Thymus (tissue), 11 donors: ENCODE data around the gene HOXD9. TPM values are rescaled to one million over a fixed set of nuclear protein-coding genes. Genes with fewer than 3 reads are reported as not detected.

Experiments used
- DNase-seq, 9 donors: peaks; one replicate each; pipeline ENCODE4 v3.0.0-alpha.2; 2013; ENCODE audit warnings: low spot score in 9 of 9, low read depth in 6 of 9, missing footprints in 1 of 9
- H3K27ac ChIP-seq, 2 donors: one replicate each; pipeline ENCODE4 v1.5.1; 2013; ENCODE audit warnings: control low read depth in 1 of 2, low read depth in 1 of 2, low read length in 1 of 2, mild to moderate bottlenecking in 1 of 2, moderate library complexity in 1 of 2
- H3K27me3 ChIP-seq, 2 donors: one replicate each; pipeline ENCODE4 v1.5.1; 2013; ENCODE audit warnings: low read length in 1 of 2; ENCODE audit not compliant: control insufficient read depth in 2 of 2, insufficient read depth in 1 of 2
- H3K36me3 ChIP-seq, 2 donors: one replicate each; pipeline ENCODE4 v1.5.1; 2013; ENCODE audit warnings: low read length in 1 of 2, mild to moderate bottlenecking in 1 of 2, moderate library complexity in 1 of 2; ENCODE audit not compliant: control insufficient read depth in 2 of 2, insufficient read depth in 2 of 2
- H3K4me1 ChIP-seq, 2 donors: one replicate each; pipeline ENCODE4 v1.5.1; 2013; ENCODE audit warnings: low read length in 2 of 2; ENCODE audit not compliant: control insufficient read depth in 2 of 2, insufficient read depth in 2 of 2
- H3K4me3 ChIP-seq, 2 donors: one replicate each; pipeline ENCODE4 v1.5.1; 2013; ENCODE audit warnings: low read length in 2 of 2, control low read depth in 1 of 2, mild to moderate bottlenecking in 1 of 2
- H3K9me3 ChIP-seq, 2 donors: one replicate each; pipeline ENCODE4 v1.5.1; 2013; ENCODE audit warnings: low read length in 1 of 2, mild to moderate bottlenecking in 1 of 2; ENCODE audit not compliant: control insufficient read depth in 2 of 2, insufficient read depth in 1 of 2
- WGBS: extraction: QIAGEN DNeasy Blood & Tissue Kit; methylation state at CpG from one replicate; pipeline ENCODE4 v1.1.7; 2013; 5-methylcytosine and 5-hydroxymethylcytosine counted together
- polyA plus RNA-seq: library from polyadenylated mRNA; stranded (reverse); fragments of 200-250 nt; gene quantifications from one replicate; pipeline ENCODE4 v1.2.3, GENCODE V29; 2013
- total RNA-seq: library from RNA; stranded (reverse); fragments of 120-200 nt; gene quantifications from one replicate; pipeline ENCODE4 v1.2.4, GENCODE V29; 2013
- donor health status: healthy.

Gene HOXD9
- total and polyA plus RNA-seq, 2 donors, result 0.14 to 1.8 TPM

DNA sequence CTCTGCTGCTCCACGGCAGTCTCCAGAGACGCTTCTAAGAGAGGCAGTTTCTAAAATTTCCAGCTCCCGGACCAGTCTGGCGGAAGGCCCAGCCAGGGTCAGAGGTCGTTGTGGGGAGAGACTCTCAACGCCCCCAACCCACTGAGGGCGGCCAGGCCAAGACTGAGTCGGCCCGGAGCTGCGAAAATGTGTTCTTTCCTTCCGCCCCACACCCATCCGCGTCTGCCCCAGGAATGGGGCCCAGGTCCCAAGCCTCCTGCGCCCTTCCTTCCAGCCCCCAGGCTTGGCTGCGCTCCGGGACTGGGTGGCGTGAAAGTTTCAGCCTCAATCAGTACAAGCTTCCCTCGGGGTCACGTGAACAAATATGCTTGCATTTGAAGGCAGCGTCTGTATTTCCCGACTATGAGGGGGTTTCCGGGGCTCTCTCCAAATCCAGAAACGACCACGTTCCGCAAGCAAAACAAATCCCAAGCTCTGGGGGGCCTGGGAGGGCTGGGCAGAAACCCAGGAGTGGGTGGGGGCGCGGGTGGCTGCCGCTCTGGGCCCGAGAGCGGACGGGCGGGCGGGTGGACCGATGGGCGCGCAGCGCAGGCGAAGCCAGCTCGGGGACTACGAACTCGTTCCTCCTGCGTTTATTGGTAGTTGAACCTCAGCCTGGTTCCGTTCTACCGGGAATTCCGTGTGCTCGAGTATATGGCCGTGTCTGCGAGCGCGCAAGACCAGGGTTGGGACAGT is 37.9 kb downstream of the HOXD9 start:
- H3K9me3 ChIP-seq, result peaks cover 0 to 4% of the 10 kb centered on the region in 2 donors
- 10% methylated on average over 50 of the region's 50 CpGs for WGBS
- no peak overlapping the region for H3K4me3 ChIP-seq
- no peaks in the 10 kb centered on the region for H3K36me3 ChIP-seq
- peaks cover 98 to 100% of the 10 kb centered on the region in 2 donors for H3K27me3 ChIP-seq
- H3K27ac ChIP-seq, result no peak overlapping the region
- no peak for DNase-seq
- H3K4me1 ChIP-seq, result peaks cover 0 to 18% of the 10 kb centered on the region in 2 donors

DNA sequence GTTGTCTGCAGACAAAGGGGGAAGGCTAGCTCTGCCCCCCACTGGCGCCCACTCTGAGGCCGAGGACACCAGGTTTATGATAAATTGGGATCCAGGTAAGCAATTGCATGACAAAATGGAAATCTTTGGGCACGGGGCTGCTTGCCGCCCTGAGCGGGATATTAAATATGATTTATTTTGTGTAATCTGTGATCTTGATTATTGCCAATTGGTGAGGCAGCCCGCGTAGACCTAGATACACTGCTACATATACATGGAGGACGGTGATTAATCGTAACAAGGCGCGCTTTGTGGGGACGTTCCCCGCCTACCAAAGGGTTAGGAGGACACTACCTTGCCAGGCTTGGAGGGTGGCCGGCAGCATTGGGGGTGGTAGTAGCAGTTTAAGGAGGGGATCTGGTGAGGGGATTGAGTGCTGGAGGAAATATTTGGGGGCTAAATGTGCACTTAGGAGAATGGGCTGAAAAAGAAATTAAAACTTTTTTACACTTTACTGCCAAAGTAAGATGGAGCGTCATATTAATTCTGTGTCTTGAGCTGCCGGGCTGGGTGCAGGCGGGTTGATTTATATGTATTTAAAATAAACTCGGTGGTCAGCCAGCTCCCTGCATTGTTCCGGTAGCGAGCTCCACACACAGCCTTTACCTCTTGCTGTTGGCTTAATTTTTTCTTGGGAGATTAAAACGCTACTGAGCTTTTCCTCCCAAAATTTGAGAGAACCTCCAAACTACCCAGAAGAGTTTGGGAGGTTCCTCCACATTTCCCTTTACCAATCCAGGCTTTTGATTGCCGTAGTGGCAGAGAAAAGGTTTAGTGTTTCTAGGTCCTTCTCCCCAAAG is 38.7 kb downstream of the HOXD9 start:
- no peak for DNase-seq
- Histone ChIP-seq H3K27me3 (peaks cover 98 to 100% of the 10 kb centered on the region in 2 donors), H3K9me3 (peaks cover 0 to 4% of the 10 kb centered on the region in 2 donors), H3K36me3 (no peaks in the 10 kb centered on the region), H3K27ac (no peak overlapping the region), H3K4me3 (no peak overlapping the region), H3K4me1 (peaks cover 0 to 18% of the 10 kb centered on the region in 2 donors)
- WGBS, result 15% methylated on average over 22 of the region's 22 CpGs

DNA sequence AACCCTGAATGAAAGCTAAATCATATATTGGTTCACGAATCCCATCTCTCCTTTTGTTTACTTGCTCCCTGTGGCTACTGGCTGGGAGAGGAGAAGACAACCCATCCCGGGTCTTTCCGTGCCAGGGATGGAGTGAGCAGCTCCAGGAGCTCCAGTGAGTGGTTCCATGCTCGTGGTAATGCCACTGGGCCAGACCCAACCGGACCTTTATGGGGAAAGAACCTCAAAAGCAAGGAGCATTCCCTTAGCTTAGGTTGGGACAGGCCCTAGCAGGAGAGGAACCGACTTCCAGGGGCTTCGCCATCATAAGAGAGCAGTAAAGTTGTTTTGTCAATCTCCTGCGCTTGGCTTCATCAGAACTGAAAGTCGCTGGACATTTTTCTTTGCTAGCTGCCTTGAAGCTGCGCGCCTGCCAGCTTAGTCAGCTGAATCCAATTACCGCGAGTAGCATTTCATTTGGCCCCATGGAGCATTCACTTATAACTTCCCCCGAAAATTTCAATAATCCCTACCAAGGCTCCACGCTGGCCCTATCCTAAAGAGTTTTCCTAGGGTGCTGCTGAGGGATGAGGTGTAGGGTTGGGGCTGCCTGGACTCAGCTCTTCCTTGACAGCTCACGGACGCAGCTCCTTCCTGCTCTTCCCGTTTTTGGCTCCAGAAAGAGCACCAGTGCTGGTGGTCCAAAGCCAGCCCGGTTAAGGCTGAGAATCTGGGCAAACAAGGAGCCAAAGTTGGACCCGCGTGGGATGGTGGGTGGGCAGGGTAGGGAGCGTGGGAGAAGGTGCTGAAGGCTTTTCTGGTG is 39.5 kb downstream of the HOXD9 start:
- Histone ChIP-seq H3K27ac (no peak overlapping the region), H3K36me3 (no peaks in the 10 kb centered on the region), H3K4me1 (peaks cover 0 to 18% of the 10 kb centered on the region in 2 donors), H3K9me3 (peaks cover 0 to 4% of the 10 kb centered on the region in 2 donors), H3K27me3 (peaks cover 94 to 100% of the 10 kb centered on the region in 2 donors), H3K4me3 (no peak overlapping the region)
- no peak for DNase-seq
- 9% methylated on average over 22 of the region's 22 CpGs for WGBS

DNA sequence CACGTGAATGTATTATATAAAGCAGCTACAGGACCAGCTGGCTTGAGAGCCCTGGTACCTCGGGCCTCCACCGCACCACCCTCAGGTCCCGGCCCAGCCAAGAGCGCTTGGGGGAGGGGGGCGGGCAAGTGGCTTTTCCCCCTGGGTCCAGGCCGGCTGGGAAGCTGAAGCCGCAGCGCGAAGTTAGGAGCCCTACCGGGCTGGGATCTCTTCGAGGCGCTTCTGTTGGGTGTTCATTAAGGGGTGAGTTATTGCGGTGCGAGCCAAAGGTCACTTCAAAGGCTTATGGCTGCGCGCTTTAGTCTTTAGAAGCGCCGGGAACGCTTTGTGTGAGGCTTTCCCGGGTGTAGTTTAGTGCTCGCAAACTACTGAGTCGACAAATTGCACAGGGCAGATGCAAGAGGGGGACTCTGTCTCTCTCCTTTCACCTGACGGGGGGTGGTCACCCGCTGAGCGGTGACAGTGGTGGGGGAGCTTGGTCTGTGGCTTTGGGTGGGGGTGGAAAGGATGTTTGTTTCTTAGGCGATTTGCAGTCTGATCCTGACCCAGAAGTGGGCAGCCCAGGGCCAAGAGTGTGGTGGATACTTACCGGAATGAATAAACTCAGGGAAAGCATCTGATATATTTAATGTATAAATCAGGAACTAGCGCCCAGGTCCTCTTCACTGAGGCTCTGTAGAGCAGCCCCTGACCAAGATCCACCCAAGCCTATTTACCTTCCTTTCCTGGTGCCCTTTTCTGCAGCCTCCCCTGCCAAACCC is 40.6 kb downstream of the HOXD9 start:
- Histone ChIP-seq H3K4me3 (no peak overlapping the region), H3K36me3 (no peaks in the 10 kb centered on the region), H3K27me3 (peaks cover 91 to 100% of the 10 kb centered on the region in 2 donors), H3K9me3 (peaks cover 0 to 4% of the 10 kb centered on the region in 2 donors), H3K27ac (no peak overlapping the region), H3K4me1 (peaks cover 0 to 18% of the 10 kb centered on the region in 2 donors)
- WGBS, result 8% methylated on average over 29 of the region's 29 CpGs
- no peak for DNase-seq

DNA sequence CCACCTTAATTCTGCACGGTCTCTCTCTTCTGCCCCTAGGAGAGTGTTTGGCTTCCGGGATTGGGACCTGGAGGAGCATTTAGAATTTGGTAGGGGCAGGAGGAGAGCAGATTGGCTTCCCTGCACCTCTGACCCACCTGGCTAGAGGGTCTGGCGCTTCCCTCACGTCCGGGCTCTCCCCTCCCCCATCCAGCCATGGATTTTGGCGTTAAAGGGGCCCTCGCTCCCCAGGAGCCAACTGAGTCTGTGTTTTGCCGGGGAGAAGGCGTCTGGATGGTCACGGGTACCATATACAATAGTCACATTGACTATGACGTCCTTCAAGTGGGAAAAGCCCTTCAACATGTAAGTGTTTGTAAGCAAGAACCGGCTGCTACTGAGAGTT is 41.1 kb downstream of the HOXD9 start:
- no peak for DNase-seq
- Histone ChIP-seq H3K9me3 (peaks cover 0 to 4% of the 10 kb centered on the region in 2 donors), H3K27me3 (peaks cover 88 to 100% of the 10 kb centered on the region in 2 donors), H3K27ac (no peak overlapping the region), H3K36me3 (no peaks in the 10 kb centered on the region), H3K4me1 (peaks cover 0 to 18% of the 10 kb centered on the region in 2 donors), H3K4me3 (no peak overlapping the region)
- 10% methylated on average over 12 of the region's 12 CpGs for WGBS

DNA sequence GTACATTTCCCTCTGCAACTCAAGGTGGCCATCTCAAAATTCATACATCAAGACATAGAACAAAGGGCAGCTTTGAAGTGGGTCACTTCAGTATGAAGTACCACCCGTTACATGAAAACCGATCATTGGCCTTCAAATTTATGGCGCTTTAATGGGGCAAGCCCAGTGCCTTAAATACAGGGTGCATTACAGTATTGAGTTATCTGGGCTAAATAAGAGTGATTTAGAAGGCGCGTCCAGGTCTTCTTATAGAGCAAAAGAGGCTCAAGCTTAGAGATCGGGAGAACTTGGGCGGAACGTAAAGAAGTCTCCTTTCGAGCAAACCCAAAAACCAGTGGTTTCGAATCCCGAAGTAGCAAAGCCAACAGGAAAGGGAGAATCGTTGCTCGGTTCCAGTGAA is 41.7 kb downstream of the HOXD9 start:
- 15% methylated on average over 13 of the region's 13 CpGs for WGBS
- Histone ChIP-seq H3K27me3 (peaks cover 88 to 100% of the 10 kb centered on the region in 2 donors), H3K9me3 (peaks cover 0 to 4% of the 10 kb centered on the region in 2 donors), H3K27ac (no peak overlapping the region), H3K4me1 (peaks cover 0 to 18% of the 10 kb centered on the region in 2 donors), H3K4me3 (no peak overlapping the region), H3K36me3 (no peaks in the 10 kb centered on the region)
- DNase-seq, result no peak

DNA sequence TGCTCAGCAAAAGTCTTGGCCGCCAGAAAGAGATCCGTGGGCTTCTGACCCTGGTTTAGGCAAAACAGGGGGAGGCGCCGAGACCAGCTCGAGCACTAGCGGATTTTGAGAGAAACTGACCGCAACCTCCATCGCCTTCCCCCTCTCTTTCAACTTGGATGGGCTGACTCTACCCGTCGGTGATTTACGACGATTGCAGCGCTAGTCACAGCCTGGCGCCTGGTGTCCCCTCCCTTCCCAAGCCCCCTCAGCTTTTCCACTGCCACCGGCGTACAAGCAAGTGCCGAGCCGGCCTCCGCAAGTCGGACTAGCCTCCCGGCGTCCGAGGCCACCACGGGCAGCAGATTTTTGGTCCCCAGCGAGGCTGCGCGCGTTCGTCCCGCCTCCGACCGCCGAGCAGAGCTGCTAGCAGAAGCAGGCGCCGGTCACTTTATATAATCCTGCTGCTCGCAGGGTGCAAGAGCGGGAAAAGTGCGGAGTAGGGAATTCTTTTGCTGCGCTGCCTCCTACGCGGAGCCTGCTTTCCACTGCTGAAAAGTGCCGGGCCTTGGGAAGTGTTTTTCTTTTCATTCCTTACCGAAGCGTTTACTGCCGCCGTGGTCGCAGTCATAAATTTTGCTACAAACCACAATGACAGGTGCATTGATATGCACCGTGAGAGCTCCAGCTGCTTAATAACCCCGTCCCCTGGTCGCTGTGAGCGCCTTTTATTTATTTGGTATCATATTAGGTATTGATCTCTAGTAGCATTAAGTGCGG is 42.3 kb downstream of the HOXD9 start:
- Histone ChIP-seq H3K4me3 (no peak overlapping the region), H3K27ac (no peak overlapping the region), H3K36me3 (no peaks in the 10 kb centered on the region), H3K9me3 (peaks cover 0 to 4% of the 10 kb centered on the region in 2 donors), H3K27me3 (peaks cover 87 to 100% of the 10 kb centered on the region in 2 donors), H3K4me1 (peaks cover 0 to 18% of the 10 kb centered on the region in 2 donors)
- no peak for DNase-seq
- WGBS, result 4% methylated on average over 52 of the region's 52 CpGs
